ENCODE data around the gene ZNF689. TPM values are rescaled to one million over a fixed set of nuclear protein-coding genes. Genes with fewer than 3 reads are reported as not detected.
A peak's percentile ranks its signal among the peaks of the same experiment; 100 is the strongest.

Gene ZNF689
- total and polyA plus RNA-seq, 2 of the 13 experiments (the other 11 are each of a cell fraction or from before 2014, with no cell fraction given), result 9.7 to 19.5 TPM

- 0 out of 2 replicates have a peak, but pooled peaks have one; percentile 56 for TF ChIP-seq ZHX2 (IDR thresholded peaks at IDR 0.05; ENCODE audit: low read depth)
- TF ChIP-seq ZHX2 (CRISPR knock-in tag; IDR thresholded peaks at IDR 0.05; ENCODE audit: borderline replicate concordance), result no peak
- no peak for TF ChIP-seq ZBTB49 (CRISPR knock-in tag; IDR thresholded peaks at IDR 0.05; ENCODE audit: borderline replicate concordance)
- peak; percentile 13; the same call in 1 of the 2 replicates for TF ChIP-seq ZNF256 (CRISPR knock-in tag; conservative IDR thresholded peaks at IDR 0.05)
- TF ChIP-seq IKZF5 (CRISPR knock-in tag; IDR thresholded peaks at IDR 0.05), result no peak
- TF ChIP-seq ELF1 (CRISPR knock-in tag; IDR thresholded peaks at IDR 0.05), result no peak
- no peak for TF ChIP-seq TAF15 (IDR thresholded peaks at IDR 0.05; ENCODE audit: low read depth, low read length, poor library complexity, severe bottlenecking)
- TF ChIP-seq ZNF329 (CRISPR knock-in tag; IDR thresholded peaks at IDR 0.05; ENCODE audit: low read depth), result peak; percentile 16; the same call in 1 of the 2 replicates
- peak; percentile 89 for TF ChIP-seq ZNF713 (CRISPR knock-in tag; IDR thresholded peaks at IDR 0.05)
- TF ChIP-seq ZNF780A (CRISPR knock-in tag; IDR thresholded peaks at IDR 0.05), result no peak
- TF ChIP-seq MIER3 (CRISPR knock-in tag; IDR thresholded peaks at IDR 0.05; ENCODE audit: borderline replicate concordance), result no peak
- TF ChIP-seq TEF (CRISPR knock-in tag; IDR thresholded peaks at IDR 0.05), result no peak
- no peak for TF ChIP-seq ZFP41 (CRISPR knock-in tag; IDR thresholded peaks at IDR 0.05; ENCODE audit: borderline replicate concordance)
- peak; percentile 32 for TF ChIP-seq JARID2 (CRISPR knock-in tag; IDR thresholded peaks at IDR 0.05; ENCODE audit: insufficient replicate concordance)
- TF ChIP-seq TFDP2 (CRISPR knock-in tag; IDR thresholded peaks at IDR 0.05), result no peak
- TF ChIP-seq ZNF615 (CRISPR knock-in tag; IDR thresholded peaks at IDR 0.05; ENCODE audit: borderline replicate concordance), result no peak; the same call in 1 of the 2 replicates
These were observed 925 bp downstream of the ZNF689 start (continued) for GRCh38 chr16:30609002-30609925.

Data from HepG2 (cell line).